Astrocyte (in vitro differentiated cells and primary cell): ENCODE measurements around the gene SPOCK2.

Experiments
- CTCF ChIP-seq: IDR thresholded peaks from 2 replicates; pipeline ENCODE4 v1.5.1; 2011; ENCODE audit warnings: low read depth, mild to moderate bottlenecking, inconsistent platforms, low read length, moderate library complexity; ENCODE audit not compliant: insufficient read depth
- EZH2 ChIP-seq: IDR thresholded peaks from 2 replicates; pipeline ENCODE4 v1.6.1; 2012; ENCODE audit warnings: mild to moderate bottlenecking, low read length, inconsistent platforms; ENCODE audit not compliant: insufficient read depth

- TF ChIP-seq CTCF: no peak
- no peak for TF ChIP-seq EZH2
These were observed 18.4 kb downstream of the SPOCK2 start for GRCh38 chr10:72069751-72070526.
